Measurements from ENCODE around the gene MIXL1.

The MIXL1 gene

DNA sequence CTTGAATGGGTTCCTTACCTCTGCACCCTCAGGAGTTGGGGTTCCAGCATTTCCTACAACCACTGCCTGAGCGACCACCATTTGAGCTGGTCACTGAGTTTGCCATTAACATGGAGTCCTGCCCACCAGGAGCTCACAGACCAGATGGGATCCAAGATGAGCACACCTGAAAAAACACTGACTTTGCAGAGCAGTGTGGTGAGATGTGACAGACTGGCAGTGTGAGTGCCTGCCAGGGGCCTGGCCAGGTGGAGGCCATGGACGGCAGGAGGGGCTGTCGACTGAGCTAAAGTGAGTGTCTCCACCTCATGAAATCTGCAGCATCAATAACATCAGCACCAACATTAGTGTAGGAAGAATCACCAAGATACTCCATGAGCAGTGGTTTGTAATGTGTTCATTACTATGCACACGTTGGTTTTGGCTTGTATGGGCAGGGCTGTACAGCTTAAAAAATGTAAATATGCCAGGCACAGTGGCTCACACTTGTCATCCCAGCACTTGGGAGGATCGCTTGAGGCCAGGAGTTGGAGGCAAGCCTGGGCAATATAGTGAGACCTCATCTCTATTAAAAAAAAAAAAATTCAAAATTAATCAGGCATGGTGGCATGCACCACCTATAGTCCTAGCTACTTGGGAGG, 12.2 kb upstream of the MIXL1 start:
- H3K4me3 ChIP-seq (ENCODE audit: severe bottlenecking): no peak overlapping the region
- DNase-seq (ENCODE audit: low spot score): no peak
- H3K27me3 ChIP-seq (ENCODE audit: insufficient read depth, poor library complexity, severe bottlenecking): no peaks in the 10 kb centered on the region
- TF ChIP-seq CTCF (IDR thresholded peaks at IDR 0.05; ENCODE audit: poor library complexity, severe bottlenecking): no peak
- ATAC-seq (ENCODE audit: low read depth): no peak
- H3K36me3 ChIP-seq (ENCODE audit: low read depth): no peaks in the 10 kb centered on the region
- H3K4me1 ChIP-seq (ENCODE audit: insufficient read depth, poor library complexity, severe bottlenecking): no peaks in the 10 kb centered on the region
- no peak overlapping the region for H3K27ac ChIP-seq (ENCODE audit: poor library complexity, severe bottlenecking)
- H3K9me3 ChIP-seq (ENCODE audit: severe bottlenecking): no peaks in the 10 kb centered on the region

DNA sequence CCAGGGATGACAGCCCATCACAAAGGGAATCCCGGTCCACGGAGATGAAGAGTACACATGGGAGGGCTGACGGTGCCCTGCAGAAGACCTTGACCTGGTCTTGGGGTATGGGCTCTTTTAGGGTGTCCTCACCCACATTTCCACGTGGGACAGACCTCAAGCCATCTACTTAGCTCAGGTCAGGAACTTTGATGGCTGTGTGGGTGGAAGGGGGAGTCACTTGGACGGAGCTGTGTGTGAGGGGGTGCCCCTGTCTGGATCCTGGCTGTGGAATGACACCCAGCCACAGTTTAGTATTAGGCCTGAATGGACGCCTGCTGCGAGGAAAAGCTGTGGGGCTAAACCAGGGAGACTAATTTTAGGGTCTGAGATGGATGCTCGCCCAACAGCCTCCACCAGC, 10.9 kb upstream of the MIXL1 start:
- Histone ChIP-seq H3K4me3 (ENCODE audit: severe bottlenecking) (no peak overlapping the region), H3K27ac (ENCODE audit: poor library complexity, severe bottlenecking) (no peak overlapping the region), H3K4me1 (ENCODE audit: insufficient read depth, poor library complexity, severe bottlenecking) (no peaks in the 10 kb centered on the region), H3K9me3 (ENCODE audit: severe bottlenecking) (no peaks in the 10 kb centered on the region), H3K27me3 (ENCODE audit: insufficient read depth, poor library complexity, severe bottlenecking) (no peaks in the 10 kb centered on the region), H3K36me3 (ENCODE audit: low read depth) (no peaks in the 10 kb centered on the region)
- no peak for ATAC-seq (ENCODE audit: low read depth)
- TF ChIP-seq CTCF (IDR thresholded peaks at IDR 0.05; ENCODE audit: poor library complexity, severe bottlenecking): no peak
- no peak for DNase-seq (ENCODE audit: low spot score)

GRCh38 chr1:226215239-226215638, 8.2 kb upstream of the MIXL1 start:
- no peak for DNase-seq (ENCODE audit: low spot score)
- ATAC-seq (ENCODE audit: low read depth): no peak
- H3K36me3 ChIP-seq (ENCODE audit: low read depth): no peaks in the 10 kb centered on the region
- H3K27me3 ChIP-seq (ENCODE audit: insufficient read depth, poor library complexity, severe bottlenecking): no peaks in the 10 kb centered on the region
- no peaks in the 10 kb centered on the region for H3K4me1 ChIP-seq (ENCODE audit: insufficient read depth, poor library complexity, severe bottlenecking)
- H3K4me3 ChIP-seq (ENCODE audit: severe bottlenecking): no peak overlapping the region
- TF ChIP-seq CTCF (IDR thresholded peaks at IDR 0.05; ENCODE audit: poor library complexity, severe bottlenecking): no peak
- H3K9me3 ChIP-seq (ENCODE audit: severe bottlenecking): no peaks in the 10 kb centered on the region
- no peak overlapping the region for H3K27ac ChIP-seq (ENCODE audit: poor library complexity, severe bottlenecking)

- H3K27ac ChIP-seq (ENCODE audit: poor library complexity, severe bottlenecking): no peak overlapping the region
These were observed 7.4 kb upstream of the MIXL1 start for GRCh38 chr1:226216056-226216455.

More at GRCh38 chr1:226216056-226216455, 7.4 kb upstream of the MIXL1 start:
- H3K27me3 ChIP-seq (ENCODE audit: insufficient read depth, poor library complexity, severe bottlenecking): no peaks in the 10 kb centered on the region
- no peak for TF ChIP-seq CTCF (IDR thresholded peaks at IDR 0.05; ENCODE audit: poor library complexity, severe bottlenecking)
- no peaks in the 10 kb centered on the region for H3K36me3 ChIP-seq (ENCODE audit: low read depth)
- DNase-seq (ENCODE audit: low spot score): no peak
- H3K9me3 ChIP-seq (ENCODE audit: severe bottlenecking): no peaks in the 10 kb centered on the region
- H3K4me3 ChIP-seq (ENCODE audit: severe bottlenecking): no peak overlapping the region
- ATAC-seq (ENCODE audit: low read depth): no peak
- H3K4me1 ChIP-seq (ENCODE audit: insufficient read depth, poor library complexity, severe bottlenecking): no peaks in the 10 kb centered on the region
